Hindlimb muscle (tissue), 1 donor: ENCODE data around the gene STK32B. TPM values are rescaled to one million over a fixed set of nuclear protein-coding genes. Genes with fewer than 3 reads are reported as not detected.

Source experiments
- DNase-seq: peaks from one replicate; pipeline ENCODE4 v3.0.0-alpha.2; 2013
- polyA plus RNA-seq: library from polyadenylated mRNA; unstranded; fragments of 120-200 nt; gene quantifications from one replicate; pipeline ENCODE4 v1.2.1, GENCODE V29; 2013; ENCODE audit not compliant: insufficient read length

The STK32B gene
- polyA plus RNA-seq, 1 donor = 6.6 TPM

GRCh38 chr4:5474756-5475155 is 423.5 kb downstream of the STK32B start:
- no peak for DNase-seq

DNA sequence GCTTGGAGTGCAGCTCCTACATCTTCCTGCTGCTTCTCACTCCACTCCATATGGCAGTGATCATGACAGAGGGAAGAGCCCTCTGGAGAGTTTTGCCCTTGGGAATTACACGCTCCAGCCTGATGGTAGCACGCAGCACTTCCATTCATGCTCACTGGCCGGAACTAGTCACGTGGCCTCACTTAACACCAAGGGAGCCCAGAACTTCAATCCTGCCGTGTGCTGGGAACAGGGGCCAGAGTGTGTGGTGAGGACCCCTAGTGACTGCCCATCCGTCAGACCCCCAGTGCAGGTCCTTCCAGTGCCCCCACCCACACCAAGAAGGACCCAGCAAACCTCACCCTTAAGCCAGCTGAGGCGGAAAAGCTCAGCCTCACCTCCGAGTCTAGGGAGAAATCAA is 426.3 kb downstream of the STK32B start:
- DNase-seq = no peak

GRCh38 chr4:5478169-5478568 is 426.9 kb downstream of the STK32B start:
- DNase-seq = no peak

- no peak for DNase-seq
These were observed 427.4 kb downstream of the STK32B start for GRCh38 chr4:5478697-5479096.

GRCh38 chr4:5479518-5480060 is 428.3 kb downstream of the STK32B start:
- DNase-seq = no peak

DNA sequence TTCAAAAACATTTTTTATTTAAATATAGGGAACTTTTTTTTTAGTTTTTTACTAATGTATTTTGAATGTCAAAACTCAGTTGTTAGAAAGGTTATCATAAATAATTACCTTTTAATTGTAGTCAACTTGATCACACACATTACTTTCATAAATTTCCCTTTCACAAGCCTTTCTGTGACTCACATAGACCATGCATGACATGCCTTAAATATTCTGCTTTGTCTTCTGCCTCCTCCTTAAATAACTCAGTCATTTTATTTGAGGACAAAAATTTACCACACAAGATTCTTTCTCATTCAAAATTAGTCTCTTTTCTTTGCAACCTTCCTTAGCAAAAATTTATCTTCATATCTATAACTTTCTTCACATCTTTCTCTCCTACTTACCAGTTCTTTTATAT is 437.1 kb downstream of the STK32B start:
- DNase-seq = no peak

GRCh38 chr4:5489260-5489659 is 438.0 kb downstream of the STK32B start:
- DNase-seq = no peak

- no peak for DNase-seq
These were observed 446.2 kb downstream of the STK32B start for GRCh38 chr4:5497489-5497888.

- DNase-seq = no peak
These were observed 448.9 kb downstream of the STK32B start for GRCh38 chr4:5500165-5500564.

DNA sequence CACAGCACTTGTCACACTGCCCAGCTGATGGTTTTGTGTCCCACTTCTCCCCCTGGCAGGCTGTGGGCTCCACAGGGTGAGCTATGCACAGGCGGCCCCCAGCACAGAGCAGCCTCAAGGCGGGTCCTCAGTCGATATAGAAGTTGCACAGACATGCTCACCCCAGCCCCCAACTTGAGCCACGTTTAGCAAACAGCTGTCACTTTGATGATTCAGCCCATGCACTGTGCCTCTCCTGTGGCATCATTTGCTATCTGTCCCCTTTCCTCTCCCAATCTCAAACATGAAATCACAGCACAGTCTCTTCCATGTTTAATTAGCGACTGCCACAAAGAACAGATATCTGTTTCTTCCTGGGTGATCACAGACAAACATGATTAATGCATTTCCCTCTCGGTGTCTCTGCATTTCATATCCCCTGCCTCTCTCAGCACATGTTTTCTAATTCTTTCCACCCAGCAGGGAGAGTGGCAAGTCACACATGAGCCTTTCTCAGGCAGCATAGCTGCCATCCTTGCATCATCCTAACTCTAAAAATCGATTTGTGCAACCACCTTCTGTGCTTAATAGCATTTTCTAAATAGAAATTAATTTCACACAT is 452.2 kb downstream of the STK32B start:
- no peak for DNase-seq

DNA sequence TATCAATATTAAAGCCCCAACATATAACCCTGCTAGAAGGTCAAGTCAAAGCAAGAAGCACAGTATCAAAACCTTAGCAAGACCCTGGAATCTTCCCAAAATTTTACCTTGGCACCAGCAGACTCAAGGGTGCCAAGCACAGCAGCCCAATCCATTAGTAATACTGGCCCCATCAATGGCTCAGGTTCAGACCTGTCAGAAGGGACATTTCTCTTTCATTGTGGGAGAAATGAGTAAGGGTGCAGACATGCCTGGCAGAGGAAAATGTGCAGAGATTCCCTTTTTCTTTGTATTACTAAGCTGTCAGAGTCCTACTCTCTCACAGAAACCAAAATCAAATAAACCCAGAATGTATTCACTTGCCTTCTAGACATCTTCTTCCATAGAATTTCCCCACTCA is 453.2 kb downstream of the STK32B start:
- no peak for DNase-seq

DNA sequence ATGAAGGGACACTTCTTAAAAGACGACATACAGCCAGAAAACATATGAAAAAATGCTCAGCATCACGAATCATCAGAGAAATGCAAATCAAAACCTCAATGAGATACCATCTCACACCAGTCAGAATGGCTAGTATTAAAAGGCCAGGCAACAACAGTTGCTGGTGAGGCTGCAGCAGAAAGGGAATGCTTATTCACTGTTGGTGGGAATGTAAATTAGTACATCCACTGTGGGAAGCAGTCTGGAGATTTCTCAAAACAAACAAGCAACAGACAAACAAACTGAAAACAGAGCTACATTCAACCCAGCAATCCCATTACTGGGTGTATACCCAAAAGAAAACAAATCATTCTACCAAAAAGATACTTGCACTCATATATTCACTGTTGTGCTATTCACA is 459.2 kb downstream of the STK32B start:
- no peak for DNase-seq

- DNase-seq = no peak
These were observed 460.5 kb downstream of the STK32B start for GRCh38 chr4:5511791-5512190.

DNA sequence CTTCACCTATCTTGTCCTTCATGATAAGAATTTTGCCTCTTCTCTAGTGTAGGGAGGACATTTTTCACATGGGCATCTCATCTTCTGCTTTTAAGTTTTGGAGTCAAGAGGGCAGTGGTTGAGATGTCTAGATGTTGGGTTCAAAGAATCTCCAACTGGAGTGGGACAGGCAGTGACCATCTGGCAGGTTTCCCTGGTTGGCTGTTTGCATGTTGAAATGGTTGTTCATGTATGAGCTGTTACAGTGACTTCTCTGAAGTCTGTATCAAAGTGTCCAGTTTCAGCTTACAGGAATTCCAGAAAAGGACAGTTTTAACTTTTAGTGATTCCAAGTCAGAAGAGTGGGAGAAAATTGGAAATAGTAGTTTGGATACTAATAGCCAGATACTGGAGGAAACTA is 464.4 kb downstream of the STK32B start:
- DNase-seq = no peak

DNA sequence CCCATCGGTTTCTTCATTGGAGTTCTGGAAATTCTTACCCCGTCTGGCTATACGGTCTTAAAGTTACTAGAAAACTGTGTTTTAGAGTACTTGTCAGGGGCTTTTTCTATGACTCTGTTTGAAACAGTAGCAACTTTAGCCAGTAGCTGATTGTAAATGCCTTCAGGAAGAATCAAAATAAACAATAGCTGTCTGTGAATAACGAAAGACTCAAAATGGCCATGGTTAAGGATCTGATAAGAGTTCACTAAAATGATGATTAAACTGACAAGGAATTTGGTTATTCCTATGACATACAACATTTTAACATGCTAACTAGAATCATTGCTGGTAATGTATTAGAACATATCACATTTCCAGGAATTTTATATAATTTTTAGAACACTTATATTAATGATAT is 466.1 kb downstream of the STK32B start:
- DNase-seq = no peak

- DNase-seq = peak; percentile 43
These were observed 473.4 kb downstream of the STK32B start for GRCh38 chr4:5524446-5525299.

DNA sequence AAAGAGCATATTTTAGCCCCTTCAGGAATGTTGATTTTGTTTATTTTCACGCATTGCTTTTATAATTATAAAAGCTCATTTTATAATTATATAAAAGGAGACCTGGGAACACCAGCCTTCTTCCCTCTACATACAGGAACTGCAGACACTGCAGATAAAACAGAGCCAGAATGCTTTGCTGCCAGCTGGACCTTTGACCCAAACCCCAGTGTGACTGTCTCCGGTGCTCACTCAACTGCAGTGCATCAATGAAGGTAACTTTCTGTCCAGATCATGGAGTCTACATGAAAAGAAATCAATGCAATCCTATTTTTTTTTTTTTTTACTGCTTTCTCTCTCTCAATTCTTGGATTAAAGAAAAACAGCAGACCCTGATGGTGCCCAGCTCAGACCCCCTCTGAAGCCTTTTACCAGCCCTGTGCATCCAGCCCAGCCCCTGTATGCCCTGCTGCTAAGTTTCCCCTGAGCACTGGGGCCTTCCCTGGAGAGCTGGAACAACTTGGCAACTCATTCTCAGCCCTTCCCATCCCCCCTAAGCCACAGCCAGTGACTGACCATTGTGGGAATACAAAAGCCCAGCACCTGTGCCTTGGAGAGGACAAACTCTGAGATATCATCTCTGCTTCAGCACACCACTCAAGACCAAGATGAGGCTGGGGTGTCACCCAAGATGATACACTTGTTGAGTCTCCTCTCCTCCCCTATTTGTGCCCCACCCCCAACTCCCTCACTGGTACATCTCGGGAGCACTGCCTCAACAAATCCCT is 475.0 kb downstream of the STK32B start:
- no peak for DNase-seq

- DNase-seq = no peak
These were observed 475.9 kb downstream of the STK32B start for GRCh38 chr4:5527211-5527610.

GRCh38 chr4:5528031-5528436 is 476.8 kb downstream of the STK32B start:
- DNase-seq = no peak

GRCh38 chr4:5532100-5532499 is 480.8 kb downstream of the STK32B start:
- DNase-seq = no peak

GRCh38 chr4:5539584-5539983 is 488.3 kb downstream of the STK32B start:
- no peak for DNase-seq

- DNase-seq = no peak
These were observed 489.9 kb downstream of the STK32B start for GRCh38 chr4:5541169-5541568.

- DNase-seq = no peak
These were observed 492.4 kb downstream of the STK32B start for GRCh38 chr4:5543681-5544080.
